GM23338 (cell line): Measurements from ENCODE around the gene NAAA.

ENCODE experiments used
- ETS1 ChIP-seq: IDR thresholded peaks from 2 replicates; pipeline ENCODE4 v1.6.1; 2016; ENCODE audit warnings: antibody characterized with exemption
- EZH2 ChIP-seq: fragments of 200-600 bp; sonication (generic); IDR thresholded peaks from one replicate; pipeline ENCODE4 v1.8.0; 2017; ENCODE audit warnings: antibody characterized with exemption, mild to moderate bottlenecking, low read depth; ENCODE audit not compliant: unreplicated experiment
- EZH2phosphoT487 ChIP-seq: fragments of 200-600 bp; sonication (generic); IDR thresholded peaks from one replicate; pipeline ENCODE4 v1.8.1; 2018; ENCODE audit warnings: antibody characterized with exemption; ENCODE audit not compliant: unreplicated experiment
- NANOG ChIP-seq: IDR thresholded peaks from 2 replicates; pipeline ENCODE4 v1.6.1; 2016; ENCODE audit warnings: antibody characterized with exemption, borderline replicate concordance
- POLR2AphosphoS5 ChIP-seq: IDR thresholded peaks from 2 replicates; pipeline ENCODE4 v1.6.1; 2016; ENCODE audit warnings: antibody characterized with exemption, low read depth
- STAT1 ChIP-seq: IDR thresholded peaks from one replicate; pipeline ENCODE4 v1.6.1; 2016; ENCODE audit warnings: antibody characterized with exemption; ENCODE audit not compliant: unreplicated experiment
- TF ChIP-seq, protein P1 (sequence below), 2 experiments: fragments of 200-600 bp in 1 of 2; sonication (generic) in 1 of 2; conservative IDR thresholded peaks; 2 replicates each; pipeline versions ENCODE4 v1.5.1 to v1.6.1; 2016 to 2017; ENCODE audit warnings: antibody characterized with exemption in 2 of 2, low read depth in 2 of 2, mild to moderate bottlenecking in 2 of 2, moderate library complexity in 1 of 2
- TF ChIP-seq, protein P2 (sequence below): IDR thresholded peaks from one replicate; pipeline ENCODE4 v1.6.1; 2018; ENCODE audit warnings: antibody characterized with exemption; ENCODE audit not compliant: unreplicated experiment

DNA sequence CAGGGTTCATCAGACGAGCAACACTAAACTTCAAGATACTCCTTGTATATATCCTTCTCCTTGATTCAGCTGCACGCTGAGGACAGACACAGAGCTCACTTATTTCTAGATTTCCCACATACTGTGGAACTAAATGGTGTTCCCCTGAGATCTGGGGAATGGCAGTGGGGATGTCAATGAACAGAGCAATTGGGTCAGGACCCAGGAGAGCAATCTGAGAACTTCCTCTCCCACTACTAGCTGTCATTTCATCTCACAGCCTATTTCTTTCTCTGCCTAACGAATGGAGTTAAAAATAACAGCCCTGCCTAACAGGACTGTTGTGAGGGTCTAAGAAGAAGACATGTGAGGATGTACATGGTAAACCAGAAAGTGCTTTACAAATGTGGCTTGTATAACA is 10.7 kb downstream of the NAAA start:
- TF ChIP-seq EZH2 (no peak), POLR2AphosphoS5 (no peak), NANOG (no peak), EZH2phosphoT487 (no peak), ETS1 (no peak), STAT1 (no peak)
- TF ChIP-seq, protein P1, sequence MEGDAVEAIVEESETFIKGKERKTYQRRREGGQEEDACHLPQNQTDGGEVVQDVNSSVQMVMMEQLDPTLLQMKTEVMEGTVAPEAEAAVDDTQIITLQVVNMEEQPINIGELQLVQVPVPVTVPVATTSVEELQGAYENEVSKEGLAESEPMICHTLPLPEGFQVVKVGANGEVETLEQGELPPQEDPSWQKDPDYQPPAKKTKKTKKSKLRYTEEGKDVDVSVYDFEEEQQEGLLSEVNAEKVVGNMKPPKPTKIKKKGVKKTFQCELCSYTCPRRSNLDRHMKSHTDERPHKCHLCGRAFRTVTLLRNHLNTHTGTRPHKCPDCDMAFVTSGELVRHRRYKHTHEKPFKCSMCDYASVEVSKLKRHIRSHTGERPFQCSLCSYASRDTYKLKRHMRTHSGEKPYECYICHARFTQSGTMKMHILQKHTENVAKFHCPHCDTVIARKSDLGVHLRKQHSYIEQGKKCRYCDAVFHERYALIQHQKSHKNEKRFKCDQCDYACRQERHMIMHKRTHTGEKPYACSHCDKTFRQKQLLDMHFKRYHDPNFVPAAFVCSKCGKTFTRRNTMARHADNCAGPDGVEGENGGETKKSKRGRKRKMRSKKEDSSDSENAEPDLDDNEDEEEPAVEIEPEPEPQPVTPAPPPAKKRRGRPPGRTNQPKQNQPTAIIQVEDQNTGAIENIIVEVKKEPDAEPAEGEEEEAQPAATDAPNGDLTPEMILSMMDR (conservative IDR thresholded peaks at IDR 0.05; ENCODE audit: low read depth in 2 of 2): no peak
- TF ChIP-seq, protein P2, sequence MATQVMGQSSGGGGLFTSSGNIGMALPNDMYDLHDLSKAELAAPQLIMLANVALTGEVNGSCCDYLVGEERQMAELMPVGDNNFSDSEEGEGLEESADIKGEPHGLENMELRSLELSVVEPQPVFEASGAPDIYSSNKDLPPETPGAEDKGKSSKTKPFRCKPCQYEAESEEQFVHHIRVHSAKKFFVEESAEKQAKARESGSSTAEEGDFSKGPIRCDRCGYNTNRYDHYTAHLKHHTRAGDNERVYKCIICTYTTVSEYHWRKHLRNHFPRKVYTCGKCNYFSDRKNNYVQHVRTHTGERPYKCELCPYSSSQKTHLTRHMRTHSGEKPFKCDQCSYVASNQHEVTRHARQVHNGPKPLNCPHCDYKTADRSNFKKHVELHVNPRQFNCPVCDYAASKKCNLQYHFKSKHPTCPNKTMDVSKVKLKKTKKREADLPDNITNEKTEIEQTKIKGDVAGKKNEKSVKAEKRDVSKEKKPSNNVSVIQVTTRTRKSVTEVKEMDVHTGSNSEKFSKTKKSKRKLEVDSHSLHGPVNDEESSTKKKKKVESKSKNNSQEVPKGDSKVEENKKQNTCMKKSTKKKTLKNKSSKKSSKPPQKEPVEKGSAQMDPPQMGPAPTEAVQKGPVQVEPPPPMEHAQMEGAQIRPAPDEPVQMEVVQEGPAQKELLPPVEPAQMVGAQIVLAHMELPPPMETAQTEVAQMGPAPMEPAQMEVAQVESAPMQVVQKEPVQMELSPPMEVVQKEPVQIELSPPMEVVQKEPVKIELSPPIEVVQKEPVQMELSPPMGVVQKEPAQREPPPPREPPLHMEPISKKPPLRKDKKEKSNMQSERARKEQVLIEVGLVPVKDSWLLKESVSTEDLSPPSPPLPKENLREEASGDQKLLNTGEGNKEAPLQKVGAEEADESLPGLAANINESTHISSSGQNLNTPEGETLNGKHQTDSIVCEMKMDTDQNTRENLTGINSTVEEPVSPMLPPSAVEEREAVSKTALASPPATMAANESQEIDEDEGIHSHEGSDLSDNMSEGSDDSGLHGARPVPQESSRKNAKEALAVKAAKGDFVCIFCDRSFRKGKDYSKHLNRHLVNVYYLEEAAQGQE: no peak
